ENCODE measurements around the gene GRIN1.

The GRIN1 gene

GRCh38 chr9:137201205-137201868 is 62.4 kb downstream of the GRIN1 start (continued):
- TF ChIP-seq ZNF398 (tag by site-specific recombination; IDR thresholded peaks at IDR 0.05) (no peak), ZNF555 (tag by site-specific recombination; conservative IDR thresholded peaks at IDR 0.05) (no peak), SETDB1 (IDR thresholded peaks at IDR 0.05; ENCODE audit: insufficient read length, low read length) (no peak), ZNF302 (tag by site-specific recombination; IDR thresholded peaks at IDR 0.05; ENCODE audit: low read depth) (no peak), REST (tag by site-specific recombination; IDR thresholded peaks at IDR 0.05) (no peak), ZNF280C (tag by site-specific recombination; IDR thresholded peaks at IDR 0.05) (no peak), ZNF341 (tag by site-specific recombination; IDR thresholded peaks at IDR 0.05; ENCODE audit: low read depth) (no peak), ZNF324 (tag by site-specific recombination; IDR thresholded peaks at IDR 0.05) (no peak), ZNF747 (tag by site-specific recombination; IDR thresholded peaks at IDR 0.05) (no peak), ZNF626 (tag by site-specific recombination; IDR thresholded peaks at IDR 0.05) (no peak), ZNF560 (tag by site-specific recombination; IDR thresholded peaks at IDR 0.05; ENCODE audit: borderline replicate concordance) (no peak), ZNF248 (tag by site-specific recombination; IDR thresholded peaks at IDR 0.05) (no peak), MYNN (tag by site-specific recombination; IDR thresholded peaks at IDR 0.05; ENCODE audit: borderline replicate concordance) (no peak), ZNF391 (tag by site-specific recombination; IDR thresholded peaks at IDR 0.05; ENCODE audit: borderline replicate concordance, low read depth) (no peak), ATF2 (tag by site-specific recombination; IDR thresholded peaks at IDR 0.05; ENCODE audit: low read depth) (no peak), PRDM10 (tag by site-specific recombination; IDR thresholded peaks at IDR 0.05) (no peak), GLI2 (tag by site-specific recombination; IDR thresholded peaks at IDR 0.05; ENCODE audit: borderline replicate concordance, low read depth) (no peak), ZBTB21 (tag by site-specific recombination; IDR thresholded peaks at IDR 0.05) (no peak), ZNF184 (tag by site-specific recombination; IDR thresholded peaks at IDR 0.05) (no peak), SALL2 (tag by site-specific recombination; IDR thresholded peaks at IDR 0.05; ENCODE audit: borderline replicate concordance) (no peak), ZNF529 (tag by site-specific recombination; IDR thresholded peaks at IDR 0.05; ENCODE audit: insufficient replicate concordance) (no peak), ZEB2 (tag by site-specific recombination; IDR thresholded peaks at IDR 0.05) (0 out of 2 replicates have a peak, but pooled peaks have one; percentile 73), ZSCAN5A (tag by site-specific recombination; IDR thresholded peaks at IDR 0.05) (no peak), ZNF221 (tag by site-specific recombination; IDR thresholded peaks at IDR 0.05; ENCODE audit: borderline replicate concordance) (no peak)

Measured in HEK293 (cell line).